SHP77 (cell line): ENCODE results near the gene RAB11FIP5.
"Not testable (repeated sequence)": the region's sequence is repeated elsewhere in the genome, so short reads cannot be mapped to it uniquely, and the experiment has no call there.

Experiments used
- DNase-seq, 2 experiments: peaks; one replicate each; lab custom pipeline; 2025; lab: John Stamatoyannopoulos, UW

The RAB11FIP5 gene

DNA sequence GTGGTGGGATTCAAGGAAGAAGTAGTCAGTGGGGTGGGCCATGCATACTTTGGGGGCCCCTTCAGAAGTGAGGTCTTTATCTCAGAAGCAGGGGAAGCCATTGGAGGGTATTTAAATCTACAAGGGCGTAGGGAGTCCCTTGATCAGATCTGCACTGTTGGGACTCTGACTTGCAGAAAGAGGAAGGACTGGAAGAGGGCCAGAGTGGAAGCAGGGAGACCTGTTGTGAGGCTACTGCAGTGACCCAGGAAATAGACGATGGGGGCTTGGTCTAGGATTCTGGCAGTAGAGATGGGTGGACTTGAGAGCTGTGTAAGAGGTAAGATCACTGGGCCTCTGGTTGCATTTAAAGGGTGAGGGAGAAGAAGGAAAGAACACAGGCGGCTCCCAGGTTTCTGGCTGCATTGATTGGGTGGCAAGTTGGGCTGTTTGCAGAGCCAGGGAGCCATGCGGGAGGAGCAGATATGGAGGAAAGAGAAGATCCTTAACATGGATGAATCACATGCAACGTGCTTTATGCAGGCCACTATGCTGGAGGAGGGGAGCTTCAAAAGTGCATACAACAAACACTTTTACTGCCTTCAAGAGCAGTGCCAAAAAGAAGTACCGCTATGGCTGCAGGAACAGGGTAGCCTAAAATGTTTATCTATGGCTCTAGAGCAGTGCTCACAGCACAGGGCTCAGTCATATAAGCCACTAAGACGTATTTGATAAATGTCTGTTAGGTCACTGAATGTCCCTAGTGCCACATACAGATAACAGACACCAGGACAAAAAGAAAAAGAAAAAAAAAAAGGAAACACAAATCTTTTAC is 43.5 kb downstream of the RAB11FIP5 start:
- DNase-seq = no peak

DNA sequence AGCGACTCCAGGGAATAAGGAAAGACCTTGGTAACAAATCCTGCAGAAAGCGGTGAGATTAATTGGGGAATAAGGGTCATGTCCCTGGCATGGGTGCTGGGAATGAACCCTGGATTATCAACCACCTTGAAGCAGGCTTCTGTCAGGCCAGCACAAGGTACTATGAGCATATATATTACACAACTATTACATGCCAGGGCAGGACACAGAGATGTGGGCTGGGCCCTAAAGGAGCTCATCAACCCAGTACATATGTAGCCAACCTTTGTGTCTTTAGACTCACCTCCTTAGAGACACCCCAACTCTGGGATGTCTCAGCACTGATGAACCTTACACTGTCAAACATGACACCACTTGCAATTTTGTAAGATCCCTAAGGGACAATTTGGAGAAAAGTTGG is 44.6 kb downstream of the RAB11FIP5 start:
- DNase-seq = no peak

GRCh38 chr2:73067043-73067442 is 45.7 kb downstream of the RAB11FIP5 start:
- no peak for DNase-seq

GRCh38 chr2:73065070-73065469 is 47.7 kb downstream of the RAB11FIP5 start:
- not testable (repeated sequence) for DNase-seq

- DNase-seq = no peak
Observed at GRCh38 chr2:73063909-73064875, 48.6 kb downstream of the RAB11FIP5 start.

GRCh38 chr2:73063472-73063871 is 49.3 kb downstream of the RAB11FIP5 start:
- DNase-seq = no peak

DNA sequence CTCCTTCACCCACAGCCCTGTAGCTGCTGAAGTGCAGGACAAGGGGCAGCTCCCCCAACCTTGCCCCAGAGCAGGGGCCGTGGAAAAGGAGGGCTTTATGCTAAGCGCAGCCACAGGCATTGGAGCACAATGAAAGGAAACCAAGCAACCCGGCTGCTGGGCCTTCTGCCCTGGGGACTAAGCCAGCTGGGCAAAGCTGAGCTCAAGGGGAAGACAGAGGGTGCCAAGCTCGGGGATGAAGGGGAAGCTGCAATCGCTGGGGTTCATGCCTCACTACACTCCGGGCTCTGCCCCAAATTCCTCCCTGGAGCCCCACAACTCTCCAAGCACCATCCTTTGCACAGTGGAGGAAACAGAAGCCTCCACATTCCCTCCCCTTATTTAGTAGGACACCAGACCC is 53.6 kb downstream of the RAB11FIP5 start:
- no peak for DNase-seq

GRCh38 chr2:73054980-73055379 is 57.8 kb downstream of the RAB11FIP5 start:
- DNase-seq = no peak

DNA sequence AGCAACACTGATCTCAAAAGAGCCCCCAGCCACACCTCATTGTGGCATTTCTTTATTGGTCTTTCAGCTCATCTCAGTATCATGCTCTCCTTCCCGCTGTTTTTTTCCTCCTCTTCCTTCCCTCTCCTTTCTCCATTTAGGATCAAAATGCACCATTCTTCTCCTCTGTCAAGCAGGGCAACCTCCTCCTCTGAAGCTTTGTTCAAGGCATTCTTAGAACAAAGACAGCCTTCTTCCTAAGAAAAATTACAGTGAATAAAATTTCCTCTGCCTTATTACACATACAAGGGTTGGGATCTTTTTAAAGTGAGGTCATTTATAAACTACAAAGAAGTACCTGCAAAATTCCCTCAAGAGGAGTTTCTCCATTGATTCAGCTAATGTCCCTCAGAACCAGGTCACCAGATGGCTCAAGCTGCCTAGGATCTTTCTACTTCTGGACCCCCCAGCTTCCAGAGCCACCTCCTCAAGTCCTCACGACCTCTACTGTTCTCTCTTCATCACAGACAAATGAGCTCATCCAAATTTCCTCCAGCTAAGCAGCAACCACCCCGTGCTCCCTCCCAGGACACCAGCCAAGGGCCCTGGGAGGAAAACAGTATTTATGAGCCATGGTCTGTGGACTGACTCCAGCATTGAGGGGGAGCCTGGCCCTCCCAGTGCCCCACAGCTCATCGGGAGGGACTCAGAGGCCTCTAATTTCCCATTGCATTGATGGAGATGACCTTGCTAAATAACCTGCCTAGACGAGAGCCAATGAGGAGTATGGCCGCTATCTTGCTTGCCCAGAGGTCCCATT is 59.2 kb downstream of the RAB11FIP5 start:
- DNase-seq = no peak

- DNase-seq = no peak
Observed at GRCh38 chr2:73050121-73050545, 62.6 kb downstream of the RAB11FIP5 start.

- DNase-seq = no peak
Observed at GRCh38 chr2:73043929-73044832, 68.6 kb downstream of the RAB11FIP5 start.

DNA sequence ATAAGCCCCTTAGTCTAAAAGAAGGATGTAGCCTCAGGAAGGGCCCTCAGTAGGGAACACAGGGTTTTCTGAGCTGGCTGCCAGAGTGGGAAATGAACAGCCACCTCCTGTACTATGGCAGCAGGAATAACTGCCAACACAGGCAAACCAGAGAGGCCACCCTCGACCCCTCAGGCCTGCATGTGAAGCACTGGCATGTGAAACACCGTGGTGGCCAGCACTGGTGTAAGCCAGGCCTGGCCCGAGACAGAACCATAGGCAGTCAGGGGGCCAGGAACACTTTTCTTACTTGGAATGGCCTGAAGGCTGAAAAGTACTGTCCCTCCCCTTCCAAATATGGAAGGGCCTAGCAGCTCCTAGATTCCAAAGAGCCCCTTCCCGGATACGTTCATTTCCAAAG is 69.5 kb downstream of the RAB11FIP5 start:
- no peak for DNase-seq

DNA sequence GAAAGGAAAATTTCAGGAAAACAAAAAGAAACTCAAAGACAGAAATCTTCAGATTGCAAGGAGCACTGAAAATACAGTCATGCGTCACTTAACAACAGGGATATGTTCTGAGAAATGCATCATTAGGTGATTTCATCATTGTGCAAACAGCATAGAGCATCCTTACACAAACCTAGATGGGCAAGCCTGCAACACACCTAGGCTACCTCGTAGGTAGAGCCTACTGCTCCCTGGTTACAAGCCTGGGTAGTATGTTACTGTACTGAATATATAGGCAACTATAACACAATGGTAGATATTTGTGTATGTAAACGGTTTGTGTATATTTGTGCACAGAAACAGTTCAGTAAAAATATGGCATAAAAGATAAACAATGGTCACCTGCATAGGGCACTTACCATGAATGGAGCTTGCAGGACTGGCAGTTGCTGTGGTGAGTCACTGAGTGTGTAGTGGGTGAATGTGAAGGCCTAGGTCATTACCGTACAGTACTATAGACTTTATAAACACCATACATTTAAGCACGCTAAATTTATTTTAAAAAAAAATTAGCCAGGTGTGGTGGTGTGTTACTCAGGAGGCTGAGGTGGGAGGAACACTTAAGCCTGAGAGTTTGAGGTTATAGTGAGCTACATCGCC is 74.7 kb downstream of the RAB11FIP5 start:
- DNase-seq = no peak

DNA sequence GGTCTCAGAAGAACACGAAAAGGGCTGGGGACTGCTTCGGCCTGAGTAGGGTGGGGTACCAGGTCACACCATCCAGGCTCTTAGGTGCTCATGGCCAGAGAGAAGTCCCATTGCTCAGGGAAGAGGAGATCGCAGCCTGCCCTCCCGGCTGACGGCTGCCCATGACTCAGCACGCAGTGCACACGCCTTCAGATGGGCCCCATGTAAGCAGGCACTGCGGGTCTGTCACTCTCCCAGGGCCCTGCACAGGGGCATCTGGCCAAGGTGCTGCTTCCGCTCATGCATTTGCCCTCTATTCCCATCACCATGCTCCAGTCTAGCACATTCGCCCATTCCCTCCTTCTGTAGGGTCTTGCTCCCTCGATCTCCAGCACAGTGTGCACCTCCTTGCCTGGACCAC is 76.0 kb downstream of the RAB11FIP5 start:
- no peak for DNase-seq

- DNase-seq = no peak
Observed at GRCh38 chr2:73035899-73036711, 76.6 kb downstream of the RAB11FIP5 start.

GRCh38 chr2:73034661-73035375 is 77.9 kb downstream of the RAB11FIP5 start:
- no peak for DNase-seq

- no peak for DNase-seq
Observed at GRCh38 chr2:73033766-73034381, 78.9 kb downstream of the RAB11FIP5 start.

DNA sequence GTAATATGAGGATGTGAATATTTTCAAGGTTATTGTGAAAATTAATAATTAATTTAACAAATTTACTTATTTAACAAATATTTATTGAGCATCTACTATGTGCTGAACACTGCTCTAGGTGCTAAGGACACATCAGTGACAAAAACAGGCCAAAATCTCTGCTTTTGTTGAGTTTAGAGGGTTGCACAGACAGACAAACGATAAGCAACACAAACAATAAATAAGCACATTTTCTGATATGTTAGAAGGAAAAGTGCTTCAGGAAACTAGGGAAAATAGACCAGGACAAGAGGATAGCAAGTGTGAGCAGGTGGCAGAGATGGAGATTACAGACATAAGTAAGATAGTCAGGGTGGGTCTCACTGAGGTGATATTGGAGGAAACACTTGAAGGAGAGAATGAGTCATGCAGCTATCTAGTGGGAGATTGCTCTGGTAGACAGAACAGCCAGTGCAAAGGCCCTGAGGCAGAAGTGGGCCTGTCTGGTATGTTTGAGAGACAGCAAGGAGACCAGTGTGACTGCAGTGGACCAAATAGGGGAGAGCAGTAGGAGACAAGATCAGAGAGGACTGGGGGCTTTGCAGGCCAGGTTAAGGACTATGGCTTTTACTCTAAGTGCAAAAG is 79.5 kb downstream of the RAB11FIP5 start:
- no peak for DNase-seq
